GM21529 (cell line): ENCODE data around the gene INSRR.
A peak's percentile ranks its signal among the peaks of the same experiment; 100 is the strongest.

ENCODE experiments used
- ATAC-seq: cut with Tn5 transposase; IDR thresholded peaks from one replicate; pipeline ENCODE4 v1.9.1; 2021; ENCODE audit not compliant: unreplicated experiment

The INSRR gene

DNA sequence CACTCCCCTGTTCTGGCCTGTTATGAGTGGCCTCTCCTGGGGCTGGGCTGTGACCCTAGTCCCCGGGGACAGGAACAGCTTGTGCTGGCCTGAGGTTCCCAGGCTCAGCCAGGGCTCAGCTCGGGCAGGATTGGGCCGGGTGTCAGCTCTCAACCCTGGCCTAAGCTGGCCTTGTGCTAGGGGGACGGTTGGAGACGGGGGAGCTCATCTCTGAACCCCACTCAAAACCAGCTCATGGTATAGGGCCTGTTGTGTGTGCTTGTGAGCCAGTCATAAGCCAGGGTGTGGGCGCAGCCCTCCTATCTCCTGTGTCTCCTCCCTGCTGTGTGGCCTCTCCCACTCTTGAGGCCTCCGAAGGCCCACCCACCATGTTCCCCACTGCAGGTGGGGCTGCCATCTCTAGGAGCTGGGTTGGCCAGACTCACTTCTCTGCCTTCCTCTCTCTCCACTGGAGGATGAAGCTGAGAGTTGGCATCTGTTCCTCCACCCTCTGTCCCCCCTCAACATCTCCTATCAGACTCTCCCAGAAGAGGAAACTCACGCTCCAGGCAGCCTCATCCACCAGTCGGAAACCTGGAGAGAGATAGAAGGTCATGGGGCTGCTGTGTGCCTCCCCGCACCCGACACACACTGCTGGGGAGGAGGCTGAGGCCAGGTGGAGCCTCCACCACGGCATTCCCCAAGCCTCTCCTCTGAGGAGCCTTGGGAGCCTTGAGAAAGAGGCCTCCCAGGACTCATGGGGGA lies 36.0 kb upstream of the INSRR start:
- no peak for ATAC-seq

DNA sequence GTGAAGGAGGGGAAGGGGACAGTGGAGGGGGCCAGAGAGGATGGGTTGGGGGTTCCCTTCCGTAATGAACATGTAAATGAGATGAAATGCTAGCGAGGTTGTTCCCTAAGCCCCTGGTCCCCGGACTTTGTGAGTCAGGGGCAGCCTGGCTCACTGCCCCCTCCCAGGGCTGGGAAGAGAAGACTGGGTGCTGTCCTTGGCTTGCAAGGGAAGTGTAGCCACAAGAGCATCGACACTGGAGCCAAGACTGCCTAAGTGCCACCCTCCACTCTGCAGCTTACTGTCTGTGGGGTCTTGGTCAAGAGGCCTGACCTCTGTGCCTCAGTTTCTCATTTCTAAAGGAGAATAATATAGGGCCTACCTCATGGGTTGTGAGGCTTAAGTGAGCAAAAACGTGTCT lies 35.1 kb upstream of the INSRR start:
- ATAC-seq, result no peak

DNA sequence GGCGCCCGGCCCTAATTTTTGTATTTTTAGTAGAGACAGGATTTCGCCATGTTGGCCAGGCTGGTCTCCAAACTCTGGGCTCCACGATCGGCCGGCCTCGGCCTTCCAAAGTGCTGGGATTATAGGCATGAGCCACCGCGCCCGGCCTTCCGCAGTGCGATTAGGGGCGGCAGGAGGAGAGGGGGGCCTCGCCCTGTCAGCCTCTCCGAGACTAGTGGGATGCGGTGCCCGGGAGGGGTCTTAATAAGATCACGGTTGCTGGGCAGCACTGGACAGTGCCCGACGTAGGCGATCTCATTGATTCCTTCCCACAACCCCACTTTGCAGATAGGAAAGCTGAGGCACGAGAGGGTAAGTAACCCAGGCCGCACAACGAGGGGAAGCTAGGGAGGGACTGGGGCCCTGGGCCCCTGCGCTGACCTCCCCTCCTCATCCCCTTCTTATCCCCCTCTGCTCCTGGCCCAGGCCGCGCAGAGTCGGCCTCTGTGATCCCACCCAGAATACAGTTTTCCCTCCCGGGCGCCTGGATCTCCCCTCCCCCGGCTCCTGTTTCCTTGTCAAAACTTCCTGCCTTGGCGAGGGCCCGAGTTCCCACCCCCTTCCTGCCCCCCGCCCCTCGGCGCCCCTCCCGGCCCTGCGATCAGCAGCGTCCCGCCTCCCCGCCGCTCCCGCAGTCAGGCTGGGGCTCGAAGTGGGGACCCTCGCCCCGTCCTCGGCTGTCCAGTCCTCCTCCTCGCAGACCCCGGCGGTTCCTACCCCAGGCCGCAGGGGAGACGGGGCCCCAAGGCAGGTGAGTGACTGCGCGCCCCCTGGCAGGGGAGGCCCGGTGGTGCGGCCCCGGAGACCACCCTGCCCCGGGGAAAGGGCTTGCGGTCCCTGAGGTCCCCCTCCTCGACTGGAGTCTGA lies 34.4 kb upstream of the INSRR start, which contains the start of gene PEAR1:
TSS of gene PEAR1 (plus strand) at position 671 of the 906 bp plus-strand sequence. CDS start 10,209 bp downstream, outside the sequence.
- ATAC-seq, result no peak

DNA sequence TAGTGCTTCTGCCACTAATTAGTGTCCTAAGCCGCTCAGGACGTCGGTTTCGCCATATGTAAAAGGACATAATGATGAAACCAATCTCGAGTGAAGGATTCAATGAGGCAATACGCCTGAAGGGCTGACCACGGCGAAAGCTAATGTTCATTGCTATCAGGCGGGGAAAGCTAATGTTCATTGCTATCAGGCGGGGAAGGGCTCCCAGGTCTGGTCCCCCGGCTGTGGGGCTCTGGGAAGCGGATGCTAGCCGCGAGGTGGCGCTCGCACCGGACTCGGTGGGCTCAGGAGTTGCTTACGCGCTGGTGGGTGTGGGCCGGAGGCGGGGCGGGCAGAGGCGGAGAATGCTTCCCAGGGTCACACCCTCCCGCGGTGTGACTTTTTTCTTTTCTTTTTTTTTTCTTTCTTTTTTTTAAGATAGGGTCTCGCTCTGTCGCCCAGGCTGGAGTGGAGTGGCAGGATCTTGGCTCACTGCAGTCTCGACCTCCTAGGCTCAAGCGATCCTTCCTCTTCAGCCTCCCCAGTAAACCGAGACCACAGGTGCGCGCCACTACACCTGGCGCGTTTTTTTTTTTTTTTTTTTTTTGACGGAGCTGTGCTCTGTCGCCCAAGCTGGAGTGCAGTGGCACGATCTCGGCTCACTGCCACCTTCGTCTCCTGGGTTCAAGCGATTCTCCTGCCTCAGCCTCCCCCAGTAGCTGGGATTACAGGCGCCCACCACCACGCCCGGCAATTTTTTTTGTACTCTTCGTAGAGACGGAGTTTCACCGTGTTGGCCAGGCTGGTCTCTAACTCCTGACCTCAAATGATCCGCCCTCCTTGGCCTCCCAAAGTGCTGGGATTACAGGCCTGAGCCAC lies 33.5 kb upstream of the INSRR start:
- peak; percentile 71 for ATAC-seq

DNA sequence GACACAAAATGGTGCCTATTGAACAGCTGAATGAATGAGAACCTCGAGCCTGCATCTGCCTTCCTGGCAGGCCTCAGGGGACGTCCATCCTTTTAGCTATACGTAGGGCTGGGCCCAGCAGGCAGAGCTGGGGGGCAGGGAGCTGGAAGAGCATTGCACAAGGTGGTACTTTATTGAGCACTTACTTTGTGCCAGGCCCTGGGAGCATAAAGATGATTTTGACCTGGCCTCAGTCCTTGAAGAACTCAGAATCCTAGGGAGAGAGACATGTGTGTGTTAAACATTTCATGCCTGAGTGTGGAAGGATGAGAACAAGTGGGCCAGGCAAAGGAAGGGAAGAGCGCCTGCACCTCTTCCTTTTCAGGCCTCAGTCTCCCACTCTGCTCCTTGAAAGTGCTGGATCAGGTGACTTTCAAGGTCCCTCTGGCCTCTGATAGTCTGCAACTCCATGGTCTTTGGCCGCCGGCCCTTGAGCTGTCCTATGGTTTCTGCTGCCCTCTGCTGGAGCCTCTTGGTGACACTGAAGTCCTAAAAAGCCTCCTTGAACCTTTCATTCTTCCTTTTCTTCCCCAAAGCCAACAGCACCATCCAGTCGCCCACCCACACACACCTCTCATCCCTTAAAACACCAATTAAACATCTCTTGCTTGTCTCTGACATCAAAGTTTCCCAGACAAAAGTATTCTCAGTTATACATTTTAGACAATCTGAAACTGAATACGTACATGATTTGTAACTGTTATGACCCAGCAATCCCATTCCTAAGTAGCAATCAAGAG lies 31.1 kb upstream of the INSRR start:
- ATAC-seq, result no peak

DNA sequence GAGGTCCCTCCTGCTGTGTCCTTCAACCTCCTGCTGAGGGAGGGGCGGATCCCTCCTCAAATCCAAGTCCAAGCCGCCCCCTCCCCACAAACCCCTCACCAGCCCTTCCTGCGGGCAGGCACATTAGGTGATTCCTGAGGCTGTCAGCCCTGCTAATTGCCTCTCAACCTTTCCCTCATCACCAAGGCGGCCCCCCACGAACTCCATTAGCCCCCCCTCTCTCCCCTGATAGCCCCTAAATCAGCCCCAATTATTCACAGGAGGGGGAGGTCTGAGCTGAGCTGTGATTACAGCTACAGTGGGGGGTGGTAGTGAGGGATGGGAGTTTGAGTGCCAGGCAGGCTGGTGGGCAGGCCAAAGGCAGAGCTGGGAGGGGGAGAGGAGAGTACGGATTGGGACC lies 28.8 kb upstream of the INSRR start:
- ATAC-seq, result no peak

DNA sequence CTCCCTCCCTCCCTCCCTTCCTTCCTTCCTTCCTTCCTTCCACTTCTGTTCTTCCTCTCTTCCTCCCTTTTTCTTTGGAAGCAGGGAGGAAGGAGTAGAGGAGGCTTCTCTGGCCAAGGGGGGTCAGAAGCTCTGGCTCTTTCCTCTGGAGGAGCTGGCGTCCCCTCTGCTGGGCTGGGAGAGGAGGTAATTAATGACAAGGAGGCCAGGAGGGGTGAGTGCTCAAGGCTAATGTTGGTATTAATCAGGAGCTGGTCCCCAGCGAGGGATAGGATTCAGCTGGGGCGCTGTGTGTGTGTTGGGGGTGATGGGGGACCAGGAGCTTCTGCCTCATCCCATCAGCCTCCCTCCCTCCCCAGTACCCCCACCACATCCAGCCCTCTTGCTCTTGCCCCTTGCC lies 28.4 kb upstream of the INSRR start:
- ATAC-seq, result no peak

DNA sequence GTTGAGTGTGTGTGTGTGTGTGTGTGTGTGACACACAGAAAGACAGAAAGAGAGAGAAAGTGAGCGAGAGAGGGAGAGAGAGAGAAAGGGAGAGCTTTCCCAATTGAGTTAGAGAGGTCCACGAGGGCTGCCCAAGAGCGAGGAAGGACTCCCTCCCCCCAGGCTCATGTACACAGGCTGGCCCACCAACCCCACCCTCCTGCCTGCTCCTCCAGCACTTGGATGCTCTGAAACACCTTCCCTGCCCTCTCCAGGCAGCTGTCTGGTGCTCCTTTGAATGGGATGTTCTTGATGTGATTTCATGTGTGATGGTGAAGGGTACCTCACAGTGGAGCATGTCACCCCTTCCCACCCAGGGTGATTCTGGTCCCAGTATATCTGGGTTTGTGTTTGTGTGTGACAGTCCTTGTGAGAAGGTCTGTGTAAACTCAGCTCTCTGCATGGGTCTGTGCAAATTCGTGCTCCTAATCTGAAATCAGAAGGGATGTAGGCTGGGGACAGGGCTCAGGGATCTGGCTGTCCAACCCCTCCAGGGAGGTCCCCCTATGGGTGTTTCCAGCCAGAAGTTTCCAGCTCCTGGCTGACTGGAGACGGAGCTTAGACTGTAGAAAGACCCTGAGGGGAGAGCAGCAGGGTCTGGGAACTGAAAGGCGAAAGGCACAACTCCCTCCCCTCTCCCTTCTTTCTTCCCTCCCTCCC lies 27.8 kb upstream of the INSRR start:
- no peak for ATAC-seq

DNA sequence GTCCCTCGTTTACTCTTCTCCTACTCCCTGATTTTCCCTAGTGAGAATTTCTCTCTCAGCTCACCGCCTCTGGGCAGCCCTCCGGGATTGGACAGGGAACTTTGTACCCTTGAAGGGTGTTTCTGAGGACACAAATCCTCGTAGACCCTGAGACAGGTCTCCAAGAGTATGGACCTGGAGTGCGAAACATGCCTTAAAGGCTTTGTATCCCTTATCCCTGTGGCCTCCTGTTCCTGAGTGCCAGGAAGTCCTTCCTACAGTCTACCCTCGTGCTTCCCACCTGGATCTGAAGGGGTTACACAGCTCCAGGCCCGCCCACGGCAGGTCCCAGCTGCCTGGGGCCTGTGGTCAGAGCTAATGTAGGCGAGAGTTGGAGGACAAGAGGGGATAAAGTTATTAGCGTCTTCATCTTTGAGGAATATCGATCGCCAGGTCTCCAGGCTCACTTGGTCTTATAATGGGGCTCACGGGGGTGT lies 27.0 kb upstream of the INSRR start:
- ATAC-seq, result no peak

DNA sequence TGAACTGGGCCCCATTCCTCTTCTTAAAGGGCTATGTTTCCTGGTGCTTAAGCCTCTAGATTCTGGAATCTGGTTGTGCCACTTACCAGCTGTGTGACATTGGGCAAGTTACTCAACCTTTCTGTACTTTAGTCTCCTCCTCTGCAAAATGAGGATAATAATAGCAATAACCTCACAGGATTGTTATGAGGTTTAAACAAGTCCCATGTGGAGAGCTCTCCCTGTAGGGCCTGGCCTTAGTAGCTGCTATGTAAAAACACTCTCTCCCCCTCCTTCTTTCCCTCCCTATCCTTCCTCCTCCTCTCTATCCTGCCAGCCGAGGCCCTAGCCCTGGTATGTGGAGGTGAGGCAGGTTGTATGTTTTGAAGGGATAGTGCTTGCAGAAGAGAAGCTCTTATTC lies 26.4 kb upstream of the INSRR start:
- no peak for ATAC-seq

DNA sequence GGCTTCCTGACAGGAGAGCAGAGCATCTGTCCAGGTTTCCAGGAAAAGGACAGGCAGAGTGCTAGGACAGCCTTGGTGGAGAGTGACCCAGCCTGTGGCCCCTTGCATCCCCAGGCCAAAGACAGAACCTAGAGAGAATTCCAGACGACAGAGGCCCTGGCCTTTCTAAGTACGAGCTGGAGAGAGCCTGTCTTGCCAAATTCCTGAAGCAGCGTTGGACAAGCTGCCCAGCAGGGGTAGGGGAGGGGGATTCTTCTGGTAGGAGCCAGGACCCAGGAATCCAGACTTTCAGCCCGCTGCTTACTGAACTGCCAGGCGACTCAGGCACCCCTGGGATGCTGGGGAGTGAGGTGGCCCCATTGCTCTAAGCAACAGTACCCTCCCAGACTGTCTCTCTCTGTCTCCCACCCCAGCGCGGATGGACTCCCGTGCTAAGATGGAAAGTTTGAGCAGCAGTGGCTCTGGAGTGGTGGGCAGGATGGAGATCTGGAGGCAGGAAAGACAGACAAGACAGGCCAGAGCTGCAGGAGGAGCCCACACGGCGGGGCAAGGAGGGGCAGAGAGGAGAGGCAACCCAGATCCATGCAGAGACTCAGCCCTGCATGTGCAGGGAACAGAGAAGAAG lies 25.8 kb upstream of the INSRR start:
- no peak for ATAC-seq

DNA sequence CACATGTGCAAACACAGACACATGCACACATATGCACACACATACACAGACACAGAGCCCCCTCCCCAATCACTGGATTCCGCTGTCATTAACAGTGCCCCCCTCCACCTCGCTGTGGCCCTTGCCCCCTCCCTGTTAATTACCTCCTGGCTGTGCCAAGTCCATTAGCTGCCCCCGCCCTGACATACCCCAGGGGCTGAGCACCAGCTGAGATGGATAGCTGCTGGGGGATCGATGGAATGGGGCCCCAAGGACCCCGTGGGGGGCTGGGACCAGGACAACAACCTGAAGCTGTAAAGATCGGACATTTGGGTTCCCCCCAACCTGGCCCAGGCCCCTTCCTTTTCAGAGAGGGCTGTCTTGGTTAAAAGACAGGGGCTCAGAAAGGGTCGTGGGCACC lies 25.0 kb upstream of the INSRR start:
- ATAC-seq, result no peak

DNA sequence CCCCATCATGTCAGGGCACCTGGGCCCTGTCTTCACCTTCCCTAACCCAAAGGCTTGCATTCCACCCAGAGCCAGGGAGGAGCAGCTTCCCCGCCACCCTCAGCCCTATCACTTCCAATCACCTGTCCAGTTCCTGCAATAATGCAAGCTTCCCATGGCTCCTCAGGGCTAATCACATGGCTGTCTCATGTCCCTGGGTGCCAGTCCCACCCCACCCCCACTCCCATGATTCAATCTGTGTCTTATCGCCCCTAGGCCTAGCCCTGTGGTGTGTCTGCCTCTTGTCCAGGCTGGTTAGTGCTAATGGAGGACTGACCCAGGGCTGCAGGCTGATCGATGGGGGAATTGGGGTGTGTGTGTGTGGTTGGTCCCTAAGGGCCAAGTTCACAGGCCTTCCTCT lies 23.6 kb upstream of the INSRR start:
- no peak for ATAC-seq

DNA sequence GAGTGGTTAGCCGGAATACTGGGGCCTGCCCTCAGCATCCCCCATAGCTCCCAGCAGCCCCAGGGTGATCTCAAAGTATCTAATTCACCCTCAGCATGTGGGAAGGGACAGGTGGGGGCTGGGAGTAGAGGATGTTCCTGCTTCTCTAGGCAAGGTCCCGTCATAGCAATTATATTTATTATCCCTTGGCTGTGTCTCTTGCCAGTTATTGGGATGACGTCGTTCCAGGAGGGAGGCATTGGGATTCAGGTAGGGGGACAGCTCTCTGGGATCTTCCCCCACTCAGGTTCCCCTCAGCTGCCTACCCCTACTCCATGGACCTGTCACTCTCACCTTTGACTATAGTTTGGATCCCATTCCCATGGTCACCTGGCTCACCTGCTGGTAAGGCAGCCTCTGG lies 22.7 kb upstream of the INSRR start:
- ATAC-seq, result no peak

DNA sequence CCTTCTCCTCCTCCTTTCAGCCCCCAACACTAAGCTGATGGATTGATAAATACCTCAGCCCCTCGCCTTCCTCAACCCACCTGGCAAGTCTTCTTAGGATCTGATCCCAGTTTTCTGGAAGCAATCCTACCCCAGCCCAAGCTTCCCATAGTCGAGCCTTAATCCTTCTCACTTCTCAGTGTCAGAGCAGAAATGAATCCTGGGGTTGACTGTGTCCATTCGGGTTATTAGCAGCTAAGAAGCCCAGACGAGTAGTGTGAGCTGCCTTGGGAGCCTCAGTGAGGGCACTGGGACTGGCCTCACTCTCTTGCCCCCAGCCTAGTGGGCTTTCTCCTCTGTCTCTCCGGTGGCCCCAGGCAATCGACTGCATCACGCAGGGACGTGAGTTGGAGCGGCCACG lies 22.2 kb upstream of the INSRR start:
- no peak for ATAC-seq

DNA sequence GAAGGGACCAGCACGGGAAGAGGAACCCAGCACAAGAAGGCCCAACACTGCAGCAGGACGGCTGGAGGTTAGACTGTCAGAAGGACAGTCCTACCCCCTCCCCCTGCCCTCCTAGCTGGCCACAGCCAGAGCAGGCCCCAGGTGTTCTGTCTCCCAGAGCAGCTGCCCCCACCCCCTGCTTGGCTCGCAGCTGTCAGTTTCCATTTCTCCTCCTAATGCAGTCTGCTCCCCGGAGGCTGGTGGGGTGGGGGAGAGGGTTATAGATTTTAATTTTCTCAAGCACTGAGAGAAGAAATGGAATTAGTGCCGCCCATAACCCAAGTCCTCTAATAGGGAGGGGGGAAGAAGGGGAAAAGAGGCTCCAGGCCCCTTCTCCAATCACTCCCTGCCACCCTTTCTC lies 21.6 kb upstream of the INSRR start:
- ATAC-seq, result no peak

DNA sequence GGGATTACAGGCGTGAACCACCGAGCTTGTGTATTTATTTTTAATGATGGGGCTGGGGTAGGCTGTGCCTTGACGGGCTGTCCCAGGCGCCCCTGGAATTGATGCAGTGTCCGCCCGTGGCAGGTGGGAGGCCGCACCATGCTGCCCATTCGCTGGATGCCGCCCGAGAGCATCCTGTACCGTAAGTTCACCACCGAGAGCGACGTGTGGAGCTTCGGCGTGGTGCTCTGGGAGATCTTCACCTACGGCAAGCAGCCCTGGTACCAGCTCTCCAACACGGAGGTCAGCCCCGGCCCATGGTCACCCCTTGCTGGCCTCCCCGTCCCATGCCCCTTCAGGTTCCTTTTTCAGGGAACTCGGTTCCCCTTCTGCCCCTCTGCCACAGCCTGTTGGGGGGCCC lies 21.0 kb upstream of the INSRR start:
- ATAC-seq, result no peak

DNA sequence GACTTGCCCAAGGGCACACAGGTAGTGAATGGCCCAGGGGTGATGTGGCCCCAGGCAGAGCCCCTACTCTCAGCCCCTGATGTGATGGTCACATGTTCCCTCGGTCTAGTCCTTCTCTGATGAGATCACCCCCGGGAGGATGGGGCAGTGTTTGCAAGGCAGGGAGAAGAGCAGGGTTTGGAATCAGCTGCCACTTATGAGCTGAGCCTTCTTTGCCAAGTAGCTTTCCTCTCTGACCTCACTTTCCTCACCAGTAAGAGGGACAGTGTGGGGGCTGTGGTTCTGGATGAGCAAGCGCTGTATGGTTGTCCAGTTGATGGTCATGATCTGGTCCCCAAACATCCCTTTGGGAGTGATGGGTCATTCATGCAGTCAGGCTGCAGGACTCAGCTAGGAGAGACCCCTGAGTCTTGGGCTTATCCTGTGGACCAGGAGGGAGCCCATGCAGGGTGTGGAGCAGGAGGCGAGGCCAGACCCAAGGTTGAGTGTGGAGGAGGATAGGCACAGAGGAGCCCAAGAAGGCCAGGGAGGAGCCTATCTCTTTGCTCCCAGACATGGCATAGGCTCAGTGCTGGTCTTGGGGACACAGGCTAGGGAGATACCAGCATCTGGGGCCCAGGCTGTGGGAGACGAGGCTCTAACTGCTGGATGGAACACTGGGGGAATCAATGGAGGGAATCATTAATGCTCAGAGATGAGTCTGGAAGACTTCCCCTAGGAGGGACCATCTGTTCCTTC lies 18.7 kb upstream of the INSRR start:
- ATAC-seq, result no peak

DNA sequence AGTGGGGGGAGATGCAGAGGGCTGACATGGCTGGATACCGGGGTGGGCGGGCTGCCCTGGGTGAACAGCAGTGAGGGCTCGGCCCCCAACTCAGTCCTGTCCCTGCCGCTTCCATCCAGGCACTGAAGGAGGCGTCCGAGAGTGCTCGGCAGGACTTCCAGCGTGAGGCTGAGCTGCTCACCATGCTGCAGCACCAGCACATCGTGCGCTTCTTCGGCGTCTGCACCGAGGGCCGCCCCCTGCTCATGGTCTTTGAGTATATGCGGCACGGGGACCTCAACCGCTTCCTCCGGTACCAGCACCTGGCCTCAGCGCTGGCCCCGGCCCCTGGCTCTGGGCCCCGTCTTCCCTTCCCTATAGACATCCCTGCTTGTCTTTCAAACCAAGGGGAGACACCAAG lies 17.4 kb upstream of the INSRR start:
- no peak for ATAC-seq
